RWPE2 (cell line): ENCODE results near the gene GPS1.

ENCODE experiments used
- ATAC-seq: fragments of 200-7000 bp; cut with Tn5 transposase; 3 replicates; pipeline ENCODE4 v1.9.1; 2021; ENCODE audit warnings: low read depth
- DNase-seq: peaks from one replicate; pipeline ENCODE4 v3.0.0-alpha.2; 2020; ENCODE audit warnings: low spot score
- H3K27ac ChIP-seq: fragments of 450-650 bp; 2 replicates; pipeline ENCODE4 v1.5.1; 2017; ENCODE audit warnings: mild to moderate bottlenecking; ENCODE audit not compliant: poor library complexity, severe bottlenecking
- H3K27me3 ChIP-seq: fragments of 250-450 bp; sonication (Bioruptor Pico); 2 replicates; pipeline ENCODE4 v1.5.1; 2021; ENCODE audit warnings: mild to moderate bottlenecking, moderate library complexity; ENCODE audit not compliant: insufficient read depth, poor library complexity, severe bottlenecking
- H3K36me3 ChIP-seq: fragments of 250-450 bp; sonication (Bioruptor Pico); 2 replicates; pipeline ENCODE4 v1.5.1; 2020; ENCODE audit warnings: low read depth, mild to moderate bottlenecking, moderate library complexity
- H3K4me1 ChIP-seq: fragments of 250-450 bp; sonication (Bioruptor Pico); 2 replicates; pipeline ENCODE4 v1.5.1; 2021; ENCODE audit warnings: mild to moderate bottlenecking, moderate library complexity; ENCODE audit not compliant: insufficient read depth, poor library complexity, severe bottlenecking
- H3K4me3 ChIP-seq: fragments of 250-450 bp; sonication (Bioruptor Pico); 2 replicates; pipeline ENCODE4 v1.5.1; 2021; ENCODE audit warnings: mild to moderate bottlenecking, moderate library complexity; ENCODE audit not compliant: severe bottlenecking
- H3K9me3 ChIP-seq: fragments of 250-450 bp; sonication (Bioruptor Pico); 2 replicates; pipeline ENCODE4 v1.5.1; 2021; ENCODE audit warnings: mild to moderate bottlenecking, moderate library complexity; ENCODE audit not compliant: severe bottlenecking
- CTCF ChIP-seq: fragments of 450-650 bp; IDR thresholded peaks from one replicate; pipeline ENCODE4 v1.5.1; 2017; ENCODE audit warnings: mild to moderate bottlenecking, moderate library complexity; ENCODE audit not compliant: poor library complexity, severe bottlenecking

The GPS1 gene

GRCh38 chr17:82017612-82018151 is 34.0 kb upstream of the GPS1 start:
- H3K4me1 ChIP-seq: no peaks in the 10 kb centered on the region
- ATAC-seq: no peak
- no peak for DNase-seq
- H3K27me3 ChIP-seq: no peaks in the 10 kb centered on the region
- TF ChIP-seq CTCF: no peak
- H3K36me3 ChIP-seq: 0 out of 2 replicates have a peak, but pooled peaks cover 9% of the 10 kb centered on the region
- H3K4me3 ChIP-seq: no peak overlapping the region
- no peak overlapping the region for H3K27ac ChIP-seq
- H3K9me3 ChIP-seq: no peaks in the 10 kb centered on the region

GRCh38 chr17:82018152-82018988 is 33.3 kb upstream of the GPS1 start:
- 0 out of 2 replicates have a peak, but pooled peaks cover 9% of the 10 kb centered on the region for H3K36me3 ChIP-seq
- no peaks in the 10 kb centered on the region for H3K27me3 ChIP-seq
- H3K4me3 ChIP-seq: no peak overlapping the region
- H3K9me3 ChIP-seq: no peaks in the 10 kb centered on the region
- ATAC-seq (no peak), DNase-seq (no peak)
- H3K27ac ChIP-seq: no peak overlapping the region
- no peaks in the 10 kb centered on the region for H3K4me1 ChIP-seq
- TF ChIP-seq CTCF: no peak

- TF ChIP-seq CTCF: no peak
- Histone ChIP-seq H3K27ac (no peak overlapping the region), H3K36me3 (0 out of 2 replicates have a peak, but pooled peaks cover 9% of the 10 kb centered on the region)
Observed at GRCh38 chr17:82018989-82019689, 32.6 kb upstream of the GPS1 start.

GRCh38 chr17:82019690-82020571 is 31.8 kb upstream of the GPS1 start:
- peak; percentile 69 for TF ChIP-seq CTCF
- ATAC-seq: no peak
- H3K27ac ChIP-seq: no peak overlapping the region
- no peak for DNase-seq
- H3K9me3 ChIP-seq: no peaks in the 10 kb centered on the region
- 0 out of 2 replicates have a peak, but pooled peaks cover 9% of the 10 kb centered on the region for H3K36me3 ChIP-seq
- H3K4me3 ChIP-seq: no peak overlapping the region
- no peaks in the 10 kb centered on the region for H3K27me3 ChIP-seq
- H3K4me1 ChIP-seq: no peaks in the 10 kb centered on the region

More at GRCh38 chr17:82018989-82019689, 32.6 kb upstream of the GPS1 start:
- Histone ChIP-seq H3K9me3 (no peaks in the 10 kb centered on the region), H3K4me3 (no peak overlapping the region), H3K4me1 (no peaks in the 10 kb centered on the region), H3K27me3 (no peaks in the 10 kb centered on the region)
- DNase-seq (no peak), ATAC-seq (no peak)
